GM12878 (cell line): ENCODE data around the gene COL15A1. TPM values are rescaled to one million over a fixed set of nuclear protein-coding genes. Genes with fewer than 3 reads are reported as not detected.

Source experiments
- ATAC-seq: fragments of 200-7000 bp; cut with Tn5 transposase; 3 replicates; pipeline ENCODE4 v1.9.1; 2020; ENCODE audit warnings: mild to moderate bottlenecking, moderate library complexity
- BruUV-seq: library from RNA; stranded (reverse); fragments of 400-500 nt; replicated peaks from 2 replicates; lab custom pipeline; 2021; lab: Mats Ljungman, UMichigan
- CTCF ChIA-PET: fragments of 300-600 bp; sonication (Branson Sonifier 250); formaldehyde crosslinking; extraction: SDS; loops from one replicate; lab custom pipeline; 2021; ENCODE audit warnings: inconsistent platforms; lab: Yijun Ruan, JAX
- POLR2A ChIA-PET: fragments of 350-600 bp; formaldehyde crosslinking; extraction: SDS; loops from one replicate; lab custom pipeline; 2021; ENCODE audit warnings: inconsistent platforms; lab: Charles Lee
- RAD21 ChIA-PET: fragments of 300-600 bp; sonication (Branson Sonifier 250); formaldehyde crosslinking; loops from one replicate; lab custom pipeline; 2023; ENCODE audit warnings: antibody characterized with exemption; ENCODE audit not compliant: unreplicated experiment; lab: Charles Lee
- SMC1A ChIA-PET: fragments of 300-600 bp; sonication (Branson Sonifier 250); formaldehyde crosslinking; loops from one replicate; lab custom pipeline; 2023; ENCODE audit not compliant: unreplicated experiment, uncharacterized antibody; lab: Charles Lee
- DNase-seq: peaks from one replicate; pipeline ENCODE4 v3.0.0-alpha.2; 2011; ENCODE audit warnings: low read depth, low spot score
- FAIRE-seq: peaks from 3 replicates; lab custom pipeline; 2011; peaks lifted over from hg19 to GRCh38; lab: Jason Lieb, UNC
- H2AFZ ChIP-seq: 2 replicates; pipeline ENCODE4 v1.6.0; 2011; ENCODE audit warnings: low read depth, low read length, control low read depth; ENCODE audit not compliant: control insufficient read depth
- H3K27ac ChIP-seq: 2 replicates; pipeline ENCODE4 v1.5.1; 2011; ENCODE audit warnings: control low read depth; ENCODE audit not compliant: control insufficient read depth, insufficient read depth
- H3K27me3 ChIP-seq, 2 experiments: replicated peaks in 1 of 2; 2 replicates each; pipeline versions ENCODE4 v1.6.0 to v1.6.1; 2011; ENCODE audit warnings: low read length in 1 of 2; ENCODE audit not compliant: control insufficient read depth in 2 of 2, insufficient read depth in 2 of 2
- H3K36me3 ChIP-seq, 2 experiments: 2 replicates each; pipeline ENCODE4 v1.5.1; 2011; ENCODE audit warnings: low read length in 1 of 2; ENCODE audit not compliant: control insufficient read depth in 2 of 2, insufficient read depth in 2 of 2
- H3K4me1 ChIP-seq: 2 replicates; pipeline ENCODE4 v1.6.1; 2011; ENCODE audit warnings: mild to moderate bottlenecking, low read length, moderate library complexity, mixed read lengths; ENCODE audit not compliant: control insufficient read depth, insufficient read depth
- H3K4me2 ChIP-seq: 2 replicates; pipeline ENCODE4 v1.6.0; 2011; ENCODE audit warnings: control low read depth; ENCODE audit not compliant: control insufficient read depth, insufficient read depth
- H3K4me3 ChIP-seq: fragments of 200-600 bp; sonication (generic); 2 replicates; pipeline ENCODE4 v1.5.1; 2016
- H3K79me2 ChIP-seq: 2 replicates; pipeline ENCODE4 v1.6.0; 2011; ENCODE audit warnings: low read length; ENCODE audit not compliant: control insufficient read depth, insufficient read depth
- H3K9ac ChIP-seq: 2 replicates; pipeline ENCODE4 v1.8.0; 2011; ENCODE audit warnings: low read length, control low read depth, mixed read lengths; ENCODE audit not compliant: control insufficient read depth, insufficient read depth
- H3K9me3 ChIP-seq: replicated peaks from 3 replicates; pipeline ENCODE4 v1.5.1; 2011; ENCODE audit warnings: mild to moderate bottlenecking, low read length; ENCODE audit not compliant: control insufficient read depth, insufficient read depth
- H4K20me1 ChIP-seq: 2 replicates; pipeline ENCODE4 v1.6.0; 2011; ENCODE audit not compliant: control insufficient read depth, insufficient read depth
- ATF7 ChIP-seq: fragments of 450-650 bp; IDR thresholded peaks from 2 replicates; pipeline ENCODE4 v1.6.1; 2016; ENCODE audit warnings: low read depth, mild to moderate bottlenecking
- BHLHE40 ChIP-seq, 2 experiments: fragments of 450-650 bp in 1 of 2; IDR thresholded peaks; 2 replicates each; pipeline ENCODE4 v1.6.1; 2011 to 2017; ENCODE audit warnings: low read depth in 2 of 2, borderline replicate concordance in 1 of 2, improper control_type of control experiment in 1 of 2, low read length in 1 of 2, mild to moderate bottlenecking in 1 of 2
- CEBPZ ChIP-seq: fragments of 150-350 bp; IDR thresholded peaks from 2 replicates; pipeline ENCODE4 v1.6.1; 2016; ENCODE audit warnings: low read depth, low read length
- IKZF1 ChIP-seq: fragments of 450-650 bp; conservative IDR thresholded peaks from 2 replicates; pipeline ENCODE4 v1.6.1; 2017; ENCODE audit warnings: antibody characterized with exemption, mild to moderate bottlenecking
- PRDM15 ChIP-seq: fragments of 450-650 bp; formaldehyde crosslinking; IDR thresholded peaks from 2 replicates; pipeline ENCODE4 v1.4.0; 2020; ENCODE audit warnings: mild to moderate bottlenecking, moderate library complexity
- SIN3A ChIP-seq: IDR thresholded peaks from 2 replicates; pipeline ENCODE4 v1.6.1; 2012; ENCODE audit warnings: low read depth, low read length, improper control_type of control experiment
- SIX5 ChIP-seq: IDR thresholded peaks from 2 replicates; pipeline ENCODE4 v1.6.1; 2011; ENCODE audit warnings: mild to moderate bottlenecking, low read depth, low read length, moderate library complexity; ENCODE audit not compliant: severe bottlenecking
- SP1 ChIP-seq: IDR thresholded peaks from one replicate; pipeline ENCODE4 v1.6.1; 2011; ENCODE audit warnings: low read depth, low read length
- SREBF1 ChIP-seq: IDR thresholded peaks from 2 replicates; pipeline ENCODE4 v1.6.1; 2012; ENCODE audit warnings: mild to moderate bottlenecking, low read length
- SUZ12 ChIP-seq: fragments of 200-600 bp; sonication (generic); IDR thresholded peaks from one replicate; pipeline ENCODE4 v1.6.1; 2018; ENCODE audit warnings: antibody characterized with exemption, mild to moderate bottlenecking; ENCODE audit not compliant: unreplicated experiment
- WGBS: methylation state at CpG from one replicate; pipeline ENCODE4 v1.1.6; 2016; ENCODE audit warnings: low lambda C conversion rate; ENCODE audit not compliant: insufficient replicate concordance, insufficient coverage; ENCODE audit errors: missing lambda C conversion rate; 5-methylcytosine and 5-hydroxymethylcytosine counted together
- in situ Hi-C: fragments of 300-500 bp; cut with MboI; formaldehyde crosslinking; loops from 9 replicates; pipeline ENCODE4 v1.14.3; 2018; ENCODE audit warnings: mixed read lengths
- intact Hi-C: fragments of 100-400 bp; cut with micrococcal nuclease; formaldehyde crosslinking; loops from one replicate; pipeline ENCODE4 v1.14.2; 2022; ENCODE audit not compliant: unreplicated experiment
- polyA plus RNA-seq, 11 experiments: library from polyadenylated mRNA; depleted of rRNA in 4 of 11; unstranded in 6 of 11; stranded (reverse) in 5 of 11; fragments of >200 nt; fragmentation: Nextera tagmentation in 4 of 11; fragmentation: Illumina TruSeq in 1 of 11; extraction: Ambion mirVana in 4 of 11; extraction: Trizol in 1 of 11; gene quantifications; 1 replicate in 1 of 11; 2 replicates in 10 of 11; pipeline versions ENCODE4 v1.2.1 to v1.2.3, GENCODE V29; 2011 to 2016; ENCODE audit warnings: inconsistent platforms in 2 of 11, missing spikeins in 2 of 11, low read depth in 1 of 11
- total RNA-seq, 4 experiments: library from RNA; depleted of rRNA in 3 of 4; stranded (reverse); fragments of >200 nt in 3 of 4; fragmentation: Illumina TruSeq in 1 of 4; extraction: Trizol in 1 of 4; gene quantifications; 2 replicates each; pipeline versions ENCODE4 v1.2.1 to v1.2.3, GENCODE V29; 2013 to 2021

Gene COL15A1
- total and polyA plus RNA-seq, 10 of the 15 experiments (the other 5 are each of a cell fraction or from before 2014, with no cell fraction given), result 0.01 to 0.28 (median 0.06) TPM; not detected in 2

GRCh38 chr9:99050924-99051323 lies 107.2 kb downstream of the COL15A1 start:
- no TSS peak for BruUV-seq
- Histone ChIP-seq H3K9me3 (no peaks in the 10 kb centered on the region), H3K27ac (no peak overlapping the region), H2AFZ (no peak overlapping the region), H3K27me3 (no peaks in the 10 kb centered on the region), H3K36me3 (no peaks in the 10 kb centered on the region), H4K20me1 (no peaks in the 10 kb centered on the region), H3K4me1 (no peaks in the 10 kb centered on the region), H3K4me3 (no peak overlapping the region), H3K4me2 (no peak overlapping the region), H3K9ac (no peak overlapping the region), H3K79me2 (no peaks in the 10 kb centered on the region)
- 42% methylated on average over 4 of the region's 4 CpGs for WGBS
- FAIRE-seq, result no peak
- in situ Hi-C loops (no loop called here), intact Hi-C loops (no loop called here)
- no peak for DNase-seq
- no peak for TF ChIP-seq ATF7
- no peak for TF ChIP-seq IKZF1
- TF ChIP-seq SIX5, result no peak
- TF ChIP-seq SIN3A, result no peak
- no peak for TF ChIP-seq CEBPZ
- no peak for TF ChIP-seq PRDM15 (CRISPR knock-in tag)
- no peak for TF ChIP-seq SREBF1
- TF ChIP-seq SP1, result no peak
- no peak for TF ChIP-seq SUZ12
- TF ChIP-seq BHLHE40 (IDR thresholded peaks at IDR 0.05; ENCODE audit: borderline replicate concordance in 1 of 2, low read depth in 2 of 2, low read length in 1 of 2), result no peak
- POLR2A ChIA-PET, result no interaction called here
- no peak for ATAC-seq
- SMC1A ChIA-PET, result interaction anchor here (1.8 kb wide), 1 partner anchor 89 kb away, joined by 3 read pairs; no protein-coding TSS in a partner anchor
- CTCF ChIA-PET, result no interaction called here
- RAD21 ChIA-PET, result no interaction called here
